ENCODE data around the gene GRAMD4.

The GRAMD4 gene

DNA sequence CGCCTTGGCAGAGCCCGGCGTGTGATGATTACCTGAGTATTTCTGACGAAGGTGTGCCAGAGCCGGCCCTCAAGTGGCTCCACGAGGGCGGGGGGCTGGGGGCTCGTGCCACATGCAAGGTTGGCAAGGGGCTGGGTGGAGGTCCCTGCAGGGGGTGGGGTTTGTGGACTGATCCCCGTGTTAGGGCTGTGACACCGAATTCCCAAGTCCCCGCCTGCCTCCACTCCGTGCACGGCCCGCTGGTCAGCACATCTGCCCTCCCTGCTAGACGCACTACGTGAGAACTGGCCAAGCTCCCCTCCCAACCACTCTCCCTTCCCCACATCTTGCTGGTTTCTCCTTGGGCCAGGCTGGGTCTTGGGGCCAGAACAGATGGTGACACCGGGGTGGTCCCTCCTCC, 34.2 kb downstream of the GRAMD4 start:
- no peak overlapping the region for H3K4me3 ChIP-seq (ENCODE audit: low read length in 2 of 2)
- peaks cover 10% of the 10 kb centered on the region for H3K4me1 ChIP-seq (ENCODE audit: control insufficient read depth, insufficient read depth, low read length)
- no peak overlapping the region for H3K9ac ChIP-seq (ENCODE audit: low read length in 2 of 2)
- no peaks in the 10 kb centered on the region for H3K36me3 ChIP-seq (ENCODE audit: control insufficient read depth in 2 of 2, insufficient read depth in 2 of 2, low read length in 2 of 2)
- H3K27me3 ChIP-seq (ENCODE audit: control insufficient read depth in 1 of 2, insufficient read depth in 2 of 2, low read length in 2 of 2), result no peaks in the 10 kb centered on the region
- H3K27ac ChIP-seq (ENCODE audit: low read length), result no peak overlapping the region
- no peaks in the 10 kb centered on the region for H3K9me3 ChIP-seq (ENCODE audit: control insufficient read depth in 2 of 2, low read length in 2 of 2)

DNA sequence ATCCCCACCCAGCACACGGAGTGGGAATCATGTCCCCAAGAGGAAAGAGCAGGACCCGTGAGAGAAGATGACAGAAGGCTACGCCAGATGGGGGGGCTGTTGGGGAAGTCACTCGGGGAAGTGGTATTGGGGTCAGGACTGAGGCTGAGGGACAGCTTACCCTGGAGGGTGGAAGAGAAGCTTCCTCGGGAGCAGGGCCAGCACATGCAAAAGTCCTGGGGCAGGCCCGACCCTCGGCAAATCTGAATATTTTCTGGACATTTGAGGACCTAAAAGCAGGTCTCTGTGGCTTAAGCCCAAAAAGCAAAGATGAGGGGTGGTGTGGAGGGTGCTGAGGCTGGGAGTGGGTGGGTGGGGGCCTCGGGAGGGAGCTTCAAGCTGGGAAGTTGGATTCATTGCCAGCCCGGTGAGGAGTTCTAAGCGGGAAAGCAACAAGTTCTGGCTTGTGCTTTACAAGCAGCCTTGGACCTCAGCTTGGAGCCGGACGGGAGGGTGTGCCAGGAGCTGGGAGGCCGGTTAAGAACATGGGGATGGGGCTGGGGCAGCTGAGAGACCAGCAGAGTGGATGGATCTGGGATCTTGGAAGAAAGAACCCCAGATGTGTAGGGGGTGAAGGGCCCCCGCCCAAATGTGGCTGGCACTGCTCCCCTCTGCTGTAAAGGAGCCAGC, 34.9 kb downstream of the GRAMD4 start:
- no peaks in the 10 kb centered on the region for H3K36me3 ChIP-seq (ENCODE audit: control insufficient read depth in 2 of 2, insufficient read depth in 2 of 2, low read length in 2 of 2)
- H3K4me3 ChIP-seq (ENCODE audit: low read length in 2 of 2), result no peak overlapping the region
- no peaks in the 10 kb centered on the region for H3K9me3 ChIP-seq (ENCODE audit: control insufficient read depth in 2 of 2, low read length in 2 of 2)
- H3K27ac ChIP-seq (ENCODE audit: low read length), result no peak overlapping the region
- peaks cover 4% of the 10 kb centered on the region for H3K4me1 ChIP-seq (ENCODE audit: control insufficient read depth, insufficient read depth, low read length)
- no peaks in the 10 kb centered on the region for H3K27me3 ChIP-seq (ENCODE audit: control insufficient read depth in 1 of 2, insufficient read depth in 2 of 2, low read length in 2 of 2)
- no peak overlapping the region for H3K9ac ChIP-seq (ENCODE audit: low read length in 2 of 2)

- H3K4me1 ChIP-seq (ENCODE audit: control insufficient read depth, insufficient read depth, low read length), result peaks cover 3% of the 10 kb centered on the region
- no peak overlapping the region for H3K27ac ChIP-seq (ENCODE audit: low read length)
Measured at GRCh38 chr22:46655861-46656608, 35.8 kb downstream of the GRAMD4 start.

DNA sequence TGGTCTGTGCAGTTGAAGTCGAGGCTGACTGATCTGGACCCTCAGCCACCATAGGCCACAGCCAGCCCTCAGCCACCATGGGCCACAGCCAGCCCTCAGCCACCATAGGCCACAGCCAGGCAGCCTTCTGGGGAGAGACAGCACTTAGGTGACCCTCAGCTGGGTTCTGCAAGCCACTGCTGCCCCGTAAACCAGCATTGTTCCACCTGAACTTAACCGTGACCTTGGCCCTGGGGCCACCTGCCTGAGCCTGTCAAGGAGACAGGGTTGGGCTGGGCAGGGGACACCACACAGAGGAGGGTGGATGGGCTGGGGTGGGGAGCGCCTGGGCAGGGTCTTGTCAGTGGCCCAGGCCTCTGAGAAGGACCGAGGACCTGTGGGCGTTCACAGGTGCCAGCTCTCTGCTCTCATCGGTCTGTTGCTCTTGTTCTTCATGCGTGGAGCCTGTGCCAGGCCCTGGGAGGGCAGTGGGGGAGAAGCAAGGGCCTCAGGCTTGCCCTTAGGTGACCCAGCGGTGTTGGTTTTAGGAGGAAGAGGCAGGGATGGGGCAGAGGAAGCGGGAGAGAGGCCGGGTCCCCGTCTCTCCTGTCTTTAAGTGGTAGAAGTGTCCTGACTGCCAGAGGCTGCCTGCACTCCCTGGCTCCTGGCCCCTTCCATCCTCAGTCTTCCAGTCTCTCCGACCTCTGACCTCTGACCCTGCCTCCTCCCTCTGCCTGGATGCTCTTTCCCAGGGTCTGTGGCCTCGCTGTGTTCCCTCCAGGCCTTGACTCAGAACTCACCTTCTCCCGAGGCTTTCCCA, 36.9 kb downstream of the GRAMD4 start:
- peaks cover 3% of the 10 kb centered on the region for H3K4me1 ChIP-seq (ENCODE audit: control insufficient read depth, insufficient read depth, low read length)
- no peak overlapping the region for H3K27ac ChIP-seq (ENCODE audit: low read length)
- H3K36me3 ChIP-seq (ENCODE audit: control insufficient read depth in 2 of 2, insufficient read depth in 2 of 2, low read length in 2 of 2), result no peaks in the 10 kb centered on the region
- no peak overlapping the region for H3K4me3 ChIP-seq (ENCODE audit: low read length in 2 of 2)
- H3K9me3 ChIP-seq (ENCODE audit: control insufficient read depth in 2 of 2, low read length in 2 of 2), result no peaks in the 10 kb centered on the region
- no peak overlapping the region for H3K9ac ChIP-seq (ENCODE audit: low read length in 2 of 2)
- H3K27me3 ChIP-seq (ENCODE audit: control insufficient read depth in 1 of 2, insufficient read depth in 2 of 2, low read length in 2 of 2), result no peaks in the 10 kb centered on the region

More at GRCh38 chr22:46655861-46656608, 35.8 kb downstream of the GRAMD4 start:
- Histone ChIP-seq H3K9ac (ENCODE audit: low read length in 2 of 2) (no peak overlapping the region), H3K9me3 (ENCODE audit: control insufficient read depth in 2 of 2, low read length in 2 of 2) (no peaks in the 10 kb centered on the region), H3K27me3 (ENCODE audit: control insufficient read depth in 1 of 2, insufficient read depth in 2 of 2, low read length in 2 of 2) (no peaks in the 10 kb centered on the region), H3K4me3 (ENCODE audit: low read length in 2 of 2) (no peak overlapping the region), H3K36me3 (ENCODE audit: control insufficient read depth in 2 of 2, insufficient read depth in 2 of 2, low read length in 2 of 2) (no peaks in the 10 kb centered on the region)

GRCh38 chr22:46657655-46657953, 37.4 kb downstream of the GRAMD4 start:
- H3K36me3 ChIP-seq (ENCODE audit: control insufficient read depth in 2 of 2, insufficient read depth in 2 of 2, low read length in 2 of 2), result no peaks in the 10 kb centered on the region
- no peak overlapping the region for H3K27ac ChIP-seq (ENCODE audit: low read length)
- no peak overlapping the region for H3K4me3 ChIP-seq (ENCODE audit: low read length in 2 of 2)
- no peaks in the 10 kb centered on the region for H3K27me3 ChIP-seq (ENCODE audit: control insufficient read depth in 1 of 2, insufficient read depth in 2 of 2, low read length in 2 of 2)
- no peaks in the 10 kb centered on the region for H3K4me1 ChIP-seq (ENCODE audit: control insufficient read depth, insufficient read depth, low read length)
- H3K9ac ChIP-seq (ENCODE audit: low read length in 2 of 2), result no peak overlapping the region
- H3K9me3 ChIP-seq (ENCODE audit: control insufficient read depth in 2 of 2, low read length in 2 of 2), result no peaks in the 10 kb centered on the region

DNA sequence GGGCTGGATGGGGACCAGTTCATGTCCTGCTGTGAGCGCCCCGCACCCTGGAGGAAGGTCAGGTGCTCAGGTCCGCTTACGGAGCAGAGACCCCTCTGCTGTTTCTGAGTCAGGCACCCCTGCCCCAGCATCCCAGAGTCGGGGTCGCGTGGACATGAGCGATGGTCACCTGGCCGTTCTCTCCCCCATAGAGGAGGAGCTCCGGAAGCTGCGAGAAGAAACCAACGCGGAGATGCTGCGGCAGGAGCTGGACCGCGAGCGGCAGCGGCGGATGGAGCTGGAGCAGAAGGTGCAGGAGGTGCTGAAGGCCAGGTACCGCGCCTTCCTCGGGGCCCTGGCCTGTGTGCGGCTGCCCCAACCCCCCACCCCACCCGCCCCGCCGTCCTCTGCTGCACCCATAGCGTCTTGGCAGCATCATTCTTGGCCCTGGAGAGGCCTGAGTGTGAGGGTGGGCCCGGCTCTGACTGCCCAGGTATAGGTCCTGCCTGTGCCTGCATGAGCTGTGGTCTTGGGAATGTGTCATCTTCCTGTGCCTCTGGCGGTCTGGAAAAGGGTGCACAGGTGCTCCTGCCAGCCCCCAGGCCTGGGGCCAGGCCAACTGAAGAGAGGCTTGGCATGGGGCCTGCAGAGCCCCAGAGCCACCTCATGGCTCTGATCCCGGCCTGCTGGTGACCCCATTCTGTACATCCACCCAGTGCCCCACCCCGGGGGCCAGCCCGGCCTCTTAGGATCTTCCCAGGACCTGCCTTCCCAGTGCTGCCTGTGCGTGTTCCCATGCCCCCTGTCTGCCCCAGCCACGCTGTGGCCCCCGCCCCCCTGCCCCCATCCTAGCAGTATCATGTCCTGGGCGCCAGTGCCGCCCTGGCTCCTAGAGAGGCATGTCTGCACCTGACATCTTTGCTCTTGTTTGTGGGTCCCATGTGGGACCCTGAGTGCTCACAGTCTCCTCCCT, 38.1 kb downstream of the GRAMD4 start:
- H3K9me3 ChIP-seq (ENCODE audit: control insufficient read depth in 2 of 2, low read length in 2 of 2), result no peaks in the 10 kb centered on the region
- H3K36me3 ChIP-seq (ENCODE audit: control insufficient read depth in 2 of 2, insufficient read depth in 2 of 2, low read length in 2 of 2), result peaks cover 0 to 3% of the 10 kb centered on the region in 2 donors
- H3K9ac ChIP-seq (ENCODE audit: low read length in 2 of 2), result no peak overlapping the region
- H3K27ac ChIP-seq (ENCODE audit: low read length), result no peak overlapping the region
- no peaks in the 10 kb centered on the region for H3K4me1 ChIP-seq (ENCODE audit: control insufficient read depth, insufficient read depth, low read length)
- no peaks in the 10 kb centered on the region for H3K27me3 ChIP-seq (ENCODE audit: control insufficient read depth in 1 of 2, insufficient read depth in 2 of 2, low read length in 2 of 2)
- no peak overlapping the region for H3K4me3 ChIP-seq (ENCODE audit: low read length in 2 of 2)

DNA sequence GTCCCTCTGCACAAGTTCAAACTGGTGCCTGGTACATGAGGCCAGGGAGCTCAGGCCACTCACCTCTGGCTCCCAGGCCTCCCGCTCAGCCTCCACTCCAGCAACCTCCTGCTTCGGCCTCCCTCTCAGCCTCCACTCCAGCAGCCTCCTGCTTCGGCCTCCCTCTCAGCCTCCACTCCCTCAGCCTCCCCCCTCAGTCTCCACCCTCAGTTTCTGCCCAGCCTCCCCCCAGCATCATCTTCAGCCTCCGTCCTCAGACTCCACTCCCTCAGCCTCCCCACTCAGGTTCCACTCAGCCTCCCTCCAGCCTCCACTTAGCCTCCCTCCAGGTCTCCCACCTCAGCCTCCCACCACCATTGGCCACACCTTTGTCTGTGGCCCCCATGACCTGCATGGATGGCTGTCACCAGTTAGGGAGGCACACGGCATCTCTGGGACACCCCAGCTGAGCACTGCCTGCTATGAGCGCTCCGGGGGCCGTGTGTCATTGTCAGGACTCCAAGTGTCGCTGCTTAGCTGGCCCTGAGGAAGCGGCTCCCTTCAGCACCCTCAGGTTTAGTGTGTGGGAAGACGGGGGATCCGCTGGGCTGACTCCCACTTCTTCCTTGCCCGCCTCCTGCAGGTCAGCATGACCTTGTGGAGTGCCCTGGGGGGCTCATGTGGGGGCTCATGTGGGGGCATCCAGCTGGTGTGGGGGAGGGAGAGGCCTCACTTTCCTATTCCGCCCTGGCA, 39.0 kb downstream of the GRAMD4 start:
- H3K27ac ChIP-seq (ENCODE audit: low read length), result no peak overlapping the region
- no peak overlapping the region for H3K4me3 ChIP-seq (ENCODE audit: low read length in 2 of 2)
- H3K36me3 ChIP-seq (ENCODE audit: control insufficient read depth in 2 of 2, insufficient read depth in 2 of 2, low read length in 2 of 2), result peaks cover 0 to 5% of the 10 kb centered on the region in 2 donors

DNA sequence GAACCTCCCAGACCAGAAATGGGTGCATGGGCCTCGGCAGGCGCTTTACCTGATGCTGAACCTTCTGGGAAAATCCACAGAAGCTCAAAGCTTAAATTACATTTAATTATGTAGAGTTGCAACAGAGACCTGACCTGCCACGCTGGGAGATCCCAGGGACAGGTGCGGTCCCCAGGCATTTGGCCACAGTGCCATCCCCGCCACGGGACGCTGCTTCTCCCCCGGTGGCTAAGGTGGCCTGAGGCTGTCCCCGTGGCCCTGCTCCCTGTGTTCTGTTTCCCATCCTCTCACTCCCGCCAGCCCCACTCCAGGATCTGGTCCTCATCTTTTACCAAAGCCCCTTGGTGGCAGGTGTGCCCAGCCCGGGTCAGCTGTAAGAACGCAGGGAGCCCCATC, 39.6 kb downstream of the GRAMD4 start:
- Histone ChIP-seq H3K27ac (ENCODE audit: low read length) (no peak overlapping the region), H3K27me3 (ENCODE audit: control insufficient read depth in 1 of 2, insufficient read depth in 2 of 2, low read length in 2 of 2) (no peaks in the 10 kb centered on the region), H3K4me1 (ENCODE audit: control insufficient read depth, insufficient read depth, low read length) (no peaks in the 10 kb centered on the region), H3K36me3 (ENCODE audit: control insufficient read depth in 2 of 2, insufficient read depth in 2 of 2, low read length in 2 of 2) (peaks cover 0 to 5% of the 10 kb centered on the region in 2 donors), H3K9me3 (ENCODE audit: control insufficient read depth in 2 of 2, low read length in 2 of 2) (no peaks in the 10 kb centered on the region), H3K4me3 (ENCODE audit: low read length in 2 of 2) (no peak overlapping the region), H3K9ac (ENCODE audit: low read length in 2 of 2) (no peak overlapping the region)

More for the DNA sequence above, 39.0 kb downstream of the GRAMD4 start:
- Histone ChIP-seq H3K4me1 (ENCODE audit: control insufficient read depth, insufficient read depth, low read length) (no peaks in the 10 kb centered on the region), H3K9ac (ENCODE audit: low read length in 2 of 2) (no peak overlapping the region), H3K9me3 (ENCODE audit: control insufficient read depth in 2 of 2, low read length in 2 of 2) (no peaks in the 10 kb centered on the region), H3K27me3 (ENCODE audit: control insufficient read depth in 1 of 2, insufficient read depth in 2 of 2, low read length in 2 of 2) (no peaks in the 10 kb centered on the region)

DNA sequence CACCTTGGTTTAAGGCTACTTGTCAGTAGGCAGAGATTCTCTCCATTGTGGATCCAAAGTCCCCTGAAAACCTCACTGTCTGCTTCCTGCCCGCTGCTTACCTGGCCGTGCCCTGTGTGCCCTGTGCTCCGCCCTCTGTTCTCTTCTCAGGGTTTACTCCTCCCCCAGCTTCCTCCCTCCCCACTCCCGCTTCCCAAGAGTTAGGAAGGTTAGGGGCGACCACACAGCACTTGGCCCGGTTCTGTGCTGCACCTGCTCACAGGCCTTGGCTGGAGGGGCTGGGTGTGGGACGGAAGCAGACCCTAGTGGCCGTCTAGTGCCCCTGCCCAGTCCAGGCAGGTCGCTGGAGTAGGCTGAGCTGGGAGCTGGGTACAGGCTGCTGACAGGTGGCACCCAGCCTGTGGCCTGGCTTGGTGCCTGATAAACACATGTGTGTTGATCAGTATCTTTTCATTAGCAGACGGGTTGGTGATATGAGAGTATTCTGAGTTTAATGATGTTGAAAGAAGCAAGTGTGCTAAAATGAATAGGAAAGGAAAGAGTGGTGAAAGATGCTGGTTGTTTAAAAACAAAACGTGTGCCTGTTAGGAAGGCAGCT, 40.5 kb downstream of the GRAMD4 start:
- H3K36me3 ChIP-seq (ENCODE audit: control insufficient read depth in 2 of 2, insufficient read depth in 2 of 2, low read length in 2 of 2), result peaks cover 0 to 7% of the 10 kb centered on the region in 2 donors
- no peak overlapping the region for H3K27ac ChIP-seq (ENCODE audit: low read length)
- no peak overlapping the region for H3K9ac ChIP-seq (ENCODE audit: low read length in 2 of 2)
- H3K9me3 ChIP-seq (ENCODE audit: control insufficient read depth in 2 of 2, low read length in 2 of 2), result no peaks in the 10 kb centered on the region
- no peaks in the 10 kb centered on the region for H3K27me3 ChIP-seq (ENCODE audit: control insufficient read depth in 1 of 2, insufficient read depth in 2 of 2, low read length in 2 of 2)
- H3K4me1 ChIP-seq (ENCODE audit: control insufficient read depth, insufficient read depth, low read length), result no peaks in the 10 kb centered on the region
- H3K4me3 ChIP-seq (ENCODE audit: low read length in 2 of 2), result no peak overlapping the region
